HUDEP-2 (cell line): ENCODE measurements around the gene ARID1A.
"Not testable (repeated sequence)": the region's sequence is repeated elsewhere in the genome, so short reads cannot be mapped to it uniquely, and the experiment has no call there.

Experiments used
- DNase-seq, 76 experiments: peaks; one replicate each; lab custom pipeline; 2025; ENCODE audit not compliant: unreplicated experiment in 76 of 76; lab: John Stamatoyannopoulos, UW

Gene ARID1A

DNA sequence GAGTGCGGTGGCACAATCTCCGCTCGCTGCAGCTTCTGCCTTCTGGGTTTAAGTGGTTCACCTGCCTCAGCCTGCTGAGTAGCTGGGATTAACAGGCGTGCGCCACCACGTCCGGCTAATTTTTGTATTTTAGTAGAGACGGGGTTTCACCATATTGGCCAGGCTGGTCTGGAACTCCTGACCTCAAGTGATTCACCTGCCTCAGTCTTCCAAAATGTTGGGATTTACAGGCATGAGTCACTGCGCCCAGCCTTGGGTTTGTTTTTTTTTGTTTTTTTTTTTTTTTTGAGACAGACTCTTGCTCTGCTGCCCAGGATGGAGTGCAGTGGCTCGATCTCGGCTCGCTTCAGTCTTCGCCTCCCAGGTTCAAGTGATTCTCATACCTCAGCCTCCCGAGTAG, 30.1 kb downstream of the ARID1A start:
- DNase-seq: not testable (repeated sequence)

DNA sequence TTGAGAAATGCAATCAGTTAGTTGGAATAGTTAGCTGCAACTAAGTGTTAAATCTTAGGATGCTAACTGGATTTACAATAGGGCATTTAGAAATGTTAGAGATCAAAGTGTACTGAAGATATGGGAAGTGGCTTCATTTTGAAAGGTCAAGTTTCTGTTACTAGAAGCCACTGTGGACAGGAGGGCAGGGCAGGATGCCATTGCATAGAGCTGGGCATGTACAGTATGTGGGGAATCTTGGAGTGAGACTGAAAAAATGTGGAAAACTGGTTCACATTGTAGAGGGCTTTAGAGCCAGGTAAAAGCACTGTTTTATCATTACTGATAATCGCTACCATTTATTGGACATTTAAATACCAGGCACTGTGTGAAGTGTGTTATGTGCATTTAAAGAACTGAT, 31.0 kb downstream of the ARID1A start:
- no peak for DNase-seq

DNA sequence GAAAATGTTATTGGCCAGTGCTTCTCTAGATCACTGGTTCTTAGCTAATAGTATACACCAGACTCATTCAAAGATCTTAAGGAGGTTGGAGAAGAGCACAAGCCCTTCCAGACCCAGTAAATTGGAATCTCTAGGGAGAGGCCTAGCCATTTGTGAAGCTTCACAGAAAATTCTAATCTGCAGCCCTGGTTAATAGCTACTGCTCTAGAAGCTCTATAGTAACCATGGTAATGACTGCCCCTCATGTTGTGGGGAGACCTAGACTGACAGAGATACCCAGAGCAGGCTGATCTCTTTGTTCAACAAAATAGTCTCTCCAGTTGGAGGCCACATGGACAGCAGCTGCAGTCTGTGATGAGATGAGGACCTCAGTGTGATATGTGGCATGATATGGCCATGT, 31.7 kb downstream of the ARID1A start:
- DNase-seq: no peak

DNA sequence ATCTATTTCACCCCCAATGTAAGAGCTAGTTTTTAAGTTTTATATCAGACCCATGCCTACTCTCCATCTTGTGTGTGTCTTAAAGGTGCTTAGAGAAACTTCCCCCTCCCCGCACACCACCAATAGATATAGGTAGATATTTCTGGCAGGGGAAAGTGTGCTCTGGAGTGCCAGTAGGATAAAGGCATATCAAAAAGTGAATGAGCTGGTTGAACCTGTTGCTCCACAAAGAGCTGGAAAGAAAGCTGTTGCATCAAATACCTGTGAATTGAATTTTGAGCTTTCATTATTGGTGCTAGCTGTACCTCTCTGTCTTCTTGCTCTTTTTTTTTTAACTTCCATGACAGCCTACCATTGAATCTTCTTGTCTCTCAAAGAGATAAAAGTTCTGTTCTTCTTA, 32.8 kb downstream of the ARID1A start:
- no peak for DNase-seq

GRCh38 chr1:26729633-26730032, 33.8 kb downstream of the ARID1A start:
- no peak for DNase-seq

- no peak for DNase-seq
Observed at GRCh38 chr1:26730695-26731094, 34.9 kb downstream of the ARID1A start.

DNA sequence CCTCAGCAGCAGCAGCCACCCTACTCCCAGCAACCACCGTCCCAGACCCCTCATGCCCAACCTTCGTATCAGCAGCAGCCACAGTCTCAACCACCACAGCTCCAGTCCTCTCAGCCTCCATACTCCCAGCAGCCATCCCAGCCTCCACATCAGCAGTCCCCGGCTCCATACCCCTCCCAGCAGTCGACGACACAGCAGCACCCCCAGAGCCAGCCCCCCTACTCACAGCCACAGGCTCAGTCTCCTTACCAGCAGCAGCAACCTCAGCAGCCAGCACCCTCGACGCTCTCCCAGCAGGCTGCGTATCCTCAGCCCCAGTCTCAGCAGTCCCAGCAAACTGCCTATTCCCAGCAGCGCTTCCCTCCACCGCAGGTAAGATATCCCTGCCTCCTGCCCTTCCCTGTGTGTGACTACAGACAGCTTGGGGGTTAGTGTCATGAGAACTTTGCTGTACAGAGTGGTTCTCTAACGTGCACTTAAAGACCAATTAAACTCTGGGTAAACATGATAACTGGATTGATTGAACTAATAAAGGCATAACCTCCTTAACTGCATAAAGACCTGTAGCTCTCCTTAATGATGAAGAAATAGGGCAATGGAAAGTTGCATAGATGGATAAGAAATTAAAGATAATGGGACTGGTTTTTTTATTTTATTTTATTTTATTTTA, 35.6 kb downstream of the ARID1A start:
- DNase-seq: no peak

DNA sequence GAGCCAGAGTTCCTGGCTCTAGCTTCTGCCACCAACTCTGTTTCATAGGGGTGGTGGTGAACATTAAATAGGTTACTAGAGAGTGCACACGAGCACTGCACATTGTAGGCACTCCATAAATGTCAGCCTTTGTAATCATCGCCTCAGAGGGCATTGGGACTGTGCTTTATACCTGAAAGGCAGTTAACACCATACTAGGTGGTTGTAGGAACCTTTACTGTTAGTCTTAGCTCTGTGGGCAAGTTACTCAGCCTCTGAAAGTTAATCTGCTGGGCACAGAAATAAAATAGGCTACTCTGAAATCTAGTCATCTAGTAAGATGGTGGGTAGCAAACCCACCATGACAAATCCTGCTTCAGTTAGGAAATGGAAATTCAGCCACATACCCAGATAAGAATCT, 37.6 kb downstream of the ARID1A start:
- no peak for DNase-seq

DNA sequence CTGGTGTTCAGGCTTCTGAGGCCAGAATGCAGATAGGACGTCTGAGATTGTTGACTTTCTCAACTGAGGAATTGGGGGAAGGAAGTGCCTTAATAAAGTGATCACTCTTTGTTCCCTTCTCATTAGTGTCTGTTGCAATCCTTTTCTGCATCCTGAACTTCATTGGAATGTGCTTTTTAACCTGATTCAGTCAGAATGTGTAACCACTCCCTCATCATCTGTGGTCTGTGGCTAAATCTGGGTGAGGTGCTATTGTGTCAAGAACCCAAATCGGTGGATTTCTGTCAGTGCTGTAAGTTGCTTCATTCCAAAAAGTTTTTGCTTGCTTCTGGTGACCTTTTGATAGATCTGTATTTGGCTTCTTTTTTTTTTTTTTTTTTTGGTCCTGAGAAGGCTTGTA, 38.2 kb downstream of the ARID1A start:
- DNase-seq: no peak

DNA sequence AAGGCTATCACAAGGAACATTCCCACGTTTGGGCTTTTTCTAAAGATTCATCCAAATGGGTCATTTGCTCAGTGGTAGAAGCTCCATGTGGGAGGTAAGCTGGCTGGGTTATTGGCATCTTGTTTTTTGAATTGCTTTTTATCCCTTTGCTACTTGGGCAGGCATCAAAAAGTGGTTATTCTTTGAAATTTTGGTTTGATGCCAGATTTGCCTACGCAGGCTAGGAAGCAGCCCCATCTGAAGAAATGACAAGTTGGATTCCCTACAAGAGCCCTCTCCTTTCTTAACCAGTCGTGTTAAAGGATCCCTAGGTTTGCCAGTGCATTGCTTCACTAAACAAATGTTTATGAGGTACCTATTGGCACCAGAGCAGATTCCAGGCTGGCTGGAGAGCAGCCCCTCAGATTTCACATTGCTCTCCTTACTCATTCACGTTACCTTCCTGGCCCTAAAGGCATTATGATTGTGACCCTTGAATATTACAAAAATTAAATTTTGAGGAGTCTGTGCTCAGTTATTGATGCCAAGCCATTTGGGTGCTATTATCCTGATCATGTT, 38.8 kb downstream of the ARID1A start:
- DNase-seq: no peak

DNA sequence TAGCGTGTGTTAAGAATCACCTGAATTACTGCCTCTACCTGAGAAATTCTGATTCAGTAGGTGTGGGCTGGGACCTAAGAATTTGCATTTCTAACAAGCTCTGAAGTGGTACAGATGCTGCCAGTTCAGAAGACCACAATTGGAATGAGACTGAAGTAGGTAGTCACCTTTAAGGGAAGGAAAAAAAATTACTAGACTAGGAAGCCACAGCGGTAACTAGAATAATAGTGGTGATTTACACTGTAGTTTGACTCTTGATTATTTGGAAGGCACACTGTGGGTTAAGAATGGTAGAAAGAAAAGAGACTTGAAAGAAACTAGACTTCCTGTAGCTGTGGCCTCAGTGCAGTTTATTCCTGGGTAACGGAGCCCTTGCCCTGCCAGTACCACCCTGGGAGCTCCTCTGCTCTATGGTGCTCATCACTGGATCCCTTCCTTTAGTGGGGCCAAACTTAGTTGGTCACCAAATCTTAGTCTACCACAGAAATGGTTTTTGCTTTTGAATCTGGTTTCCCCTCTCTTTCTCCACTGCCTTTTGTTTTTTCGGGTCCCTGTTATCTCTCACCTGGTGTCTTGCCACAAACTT, 43.6 kb downstream of the ARID1A start:
- no peak for DNase-seq

- no peak for DNase-seq
Observed at GRCh38 chr1:26740023-26740634, 44.3 kb downstream of the ARID1A start.

- no peak for DNase-seq
Observed at GRCh38 chr1:26740952-26741351, 45.1 kb downstream of the ARID1A start.

- no peak for DNase-seq
Observed at GRCh38 chr1:26743426-26744059, 47.7 kb downstream of the ARID1A start.

GRCh38 chr1:26744075-26744959, 48.5 kb downstream of the ARID1A start:
- DNase-seq: peak in 74 of 76 experiments; percentile 8 to 90 (median 67)

DNA sequence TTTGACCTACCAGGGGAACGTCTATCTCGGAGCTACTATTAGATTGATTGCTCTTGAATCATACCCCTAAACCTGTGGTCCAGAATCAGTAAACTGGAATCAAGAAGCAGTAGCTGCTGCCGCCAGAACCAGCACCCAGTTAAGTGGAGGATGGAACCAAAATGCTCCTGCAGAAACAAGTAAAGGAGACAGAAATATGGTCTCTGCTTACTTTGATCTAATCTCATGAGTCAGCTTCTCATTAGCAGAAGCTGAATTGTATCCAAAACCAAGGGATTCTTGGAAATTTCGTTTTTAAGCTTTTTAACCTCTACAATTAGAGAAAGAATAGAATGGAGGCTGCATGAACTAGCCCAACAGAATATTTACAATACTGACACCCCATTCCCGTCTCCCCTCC, 49.4 kb downstream of the ARID1A start:
- no peak for DNase-seq

- no peak for DNase-seq
Observed at GRCh38 chr1:26747048-26747447, 51.2 kb downstream of the ARID1A start.

GRCh38 chr1:26748351-26748750, 52.5 kb downstream of the ARID1A start:
- no peak for DNase-seq

GRCh38 chr1:26749458-26749857, 53.6 kb downstream of the ARID1A start:
- DNase-seq: no peak

GRCh38 chr1:26750428-26750827, 54.6 kb downstream of the ARID1A start:
- DNase-seq: peak in 6 of 76 experiments; percentile 8 to 23 (median 12)

DNA sequence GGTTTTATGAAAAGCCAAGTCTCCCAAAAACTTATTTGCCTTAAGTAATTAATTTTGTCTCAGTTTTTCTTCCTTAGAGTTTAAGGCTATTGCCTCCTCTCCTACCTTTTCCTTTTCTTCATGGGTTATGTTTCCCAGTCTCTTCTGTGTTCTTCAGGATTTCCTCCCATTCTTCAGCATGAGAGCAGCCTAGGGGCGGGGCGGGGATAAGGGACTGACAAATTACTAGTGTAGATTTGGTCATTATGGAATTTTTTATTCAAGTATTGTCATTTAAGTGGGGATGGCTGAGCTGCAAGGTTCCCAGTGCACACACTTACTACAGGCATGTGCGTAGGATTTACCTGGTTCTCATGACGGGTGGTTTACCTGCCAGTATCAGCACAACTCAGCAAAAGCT, 56.7 kb downstream of the ARID1A start:
- DNase-seq: no peak
